HCT116 (cell line): ENCODE data around the gene PCDHGB3.
"Not testable (repeated sequence)": the region's sequence is repeated elsewhere in the genome, so short reads cannot be mapped to it uniquely, and the experiment has no call there.

ENCODE experiments used
- CEBPB ChIP-seq: IDR thresholded peaks from 2 replicates; pipeline ENCODE4 v1.6.1; 2012; ENCODE audit warnings: low read depth
- CTCF ChIP-seq, 3 experiments: fragments of 200-600 bp in 1 of 3; sonication (generic) in 1 of 3; IDR thresholded peaks in 2 of 3; conservative IDR thresholded peaks in 1 of 3; 2 replicates each; pipeline ENCODE4 v1.5.1; 2012 to 2017; ENCODE audit warnings: low read depth in 2 of 3, low read length in 2 of 3, antibody characterized with exemption in 1 of 3, borderline replicate concordance in 1 of 3, control low read depth in 1 of 3, mild to moderate bottlenecking in 1 of 3, mixed read lengths in 1 of 3, mixed run types in 1 of 3, moderate library complexity in 1 of 3; ENCODE audit not compliant: insufficient read depth in 1 of 3
- EGR1 ChIP-seq: IDR thresholded peaks from 2 replicates; pipeline ENCODE4 v1.6.1; 2012; ENCODE audit warnings: low read depth
- MAX ChIP-seq: IDR thresholded peaks from 2 replicates; pipeline ENCODE4 v1.6.1; 2012

- TF ChIP-seq CTCF (IDR thresholded peaks at IDR 0.05 in 2 of 3, conservative IDR thresholded peaks at IDR 0.05 in 1 of 3; ENCODE audit: borderline replicate concordance in 1 of 3, insufficient read depth in 1 of 3, low read depth in 2 of 3, low read length in 2 of 3); CEBPB; EGR1; MAX: not testable (repeated sequence)
Observed at GRCh38 chr5:141414548-141415274, 44.7 kb downstream of the PCDHGB3 start.
